ENCODE measurements around the gene SREBF1. TPM values are rescaled to one million over a fixed set of nuclear protein-coding genes. Genes with fewer than 3 reads are reported as not detected.

The SREBF1 gene
- total and polyA plus RNA-seq, 2 experiments from 2014 or later = 19.2 to 36.2 TPM

GRCh38 chr17:17800504-17801021 is 36.2 kb downstream of the SREBF1 start:
- no peak for TF ChIP-seq EZH2phosphoT487 (IDR thresholded peaks at IDR 0.05; ENCODE audit: insufficient read depth, low read depth)
- no peak for TF ChIP-seq EZH2 (IDR thresholded peaks at IDR 0.05; ENCODE audit: insufficient read depth, poor library complexity, severe bottlenecking)
- H3K4me2 ChIP-seq (ENCODE audit: unreplicated experiment) = no peak overlapping the region
- 95 to 96% methylated on average over 12 of the region's 12 CpGs for WGBS, 2 experiments (ENCODE audit: low coverage in 1 of 2, low lambda C conversion rate in 2 of 2, missing lambda C conversion rate in 2 of 2)
- no peak overlapping the region for H3K27ac ChIP-seq
- no peak for DNase-seq
- no peaks in the 10 kb centered on the region for H3K9me2 ChIP-seq (ENCODE audit: insufficient read depth)
- no peaks in the 10 kb centered on the region for H3K79me2 ChIP-seq (ENCODE audit: insufficient read depth)
- no peaks in the 10 kb centered on the region for H3K27me3 ChIP-seq (replicated peaks; ENCODE audit: insufficient read depth)
- no peak overlapping the region for H3K4me3 ChIP-seq
- no peaks in the 10 kb centered on the region for H3F3A ChIP-seq (ENCODE audit: insufficient read depth)
- no peaks in the 10 kb centered on the region for H3K36me3 ChIP-seq (ENCODE audit: low read depth)
- H3K9me3 ChIP-seq (ENCODE audit: low read depth) = no peaks in the 10 kb centered on the region
- in situ Hi-C loops (cut with MboI) = no loop called here
- no peaks in the 10 kb centered on the region for H3K4me1 ChIP-seq (ENCODE audit: insufficient read depth)
- no peak overlapping the region for H3K9ac ChIP-seq
- no peak overlapping the region for H2AFZ ChIP-seq
- H4K20me1 ChIP-seq (ENCODE audit: insufficient read depth) = no peaks in the 10 kb centered on the region

DNA sequence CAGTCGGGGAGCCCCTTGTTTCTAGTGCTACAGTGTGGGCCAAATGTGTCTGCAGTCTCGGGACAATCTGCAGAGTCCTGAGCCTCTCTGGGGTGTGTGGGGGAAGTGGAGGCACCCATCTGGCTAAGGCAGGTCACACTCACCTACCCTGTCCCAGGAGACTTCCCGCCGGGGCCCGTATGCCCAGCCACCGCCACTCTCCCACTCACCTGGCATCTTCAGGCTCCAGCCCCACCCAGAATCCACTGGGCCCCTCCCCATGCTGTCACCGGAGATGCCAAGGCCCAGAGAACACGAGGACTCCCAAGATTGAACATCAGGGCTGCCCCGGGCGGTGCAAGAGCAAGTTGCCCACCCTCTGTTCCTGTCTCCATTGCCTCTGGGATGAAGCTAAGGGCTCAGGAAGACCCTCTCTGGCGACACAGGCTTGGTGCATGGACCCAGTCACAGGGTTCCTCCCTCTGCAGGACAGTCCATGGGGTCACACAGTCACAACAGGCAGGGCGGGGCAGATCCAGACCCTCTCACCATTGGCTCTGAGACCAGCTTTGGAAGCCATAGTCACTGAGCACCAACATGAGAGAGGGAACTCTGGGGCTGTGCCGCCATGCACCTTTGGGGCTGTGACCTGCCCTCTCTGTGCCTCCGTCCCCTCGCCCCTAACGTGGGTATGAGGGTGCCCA is 38.1 kb downstream of the SREBF1 start:
- in situ Hi-C loops (cut with MboI) = no loop called here
- no peak for DNase-seq
- Histone ChIP-seq H3K36me3 (ENCODE audit: low read depth) (no peaks in the 10 kb centered on the region), H3K4me1 (ENCODE audit: insufficient read depth) (no peaks in the 10 kb centered on the region), H3K79me2 (ENCODE audit: insufficient read depth) (no peaks in the 10 kb centered on the region), H2AFZ (no peak overlapping the region), H3K4me3 (no peak overlapping the region), H3K9ac (no peak overlapping the region), H3K4me2 (ENCODE audit: unreplicated experiment) (no peak overlapping the region), H3K9me3 (ENCODE audit: low read depth) (no peaks in the 10 kb centered on the region), H3K27me3 (replicated peaks; ENCODE audit: insufficient read depth) (no peaks in the 10 kb centered on the region), H4K20me1 (ENCODE audit: insufficient read depth) (no peaks in the 10 kb centered on the region), H3K27ac (no peak overlapping the region), H3K9me2 (ENCODE audit: insufficient read depth) (no peaks in the 10 kb centered on the region), H3F3A (ENCODE audit: insufficient read depth) (no peaks in the 10 kb centered on the region)
- TF ChIP-seq EZH2phosphoT487 (IDR thresholded peaks at IDR 0.05; ENCODE audit: insufficient read depth, low read depth) (no peak), EZH2 (IDR thresholded peaks at IDR 0.05; ENCODE audit: insufficient read depth, poor library complexity, severe bottlenecking) (no peak)
- 84 to 85% methylated on average over 15 to 16 of the region's 16 CpGs for WGBS, 2 experiments (ENCODE audit: low coverage in 1 of 2, low lambda C conversion rate in 2 of 2, missing lambda C conversion rate in 2 of 2)

- no peak for DNase-seq
- Histone ChIP-seq H3K36me3 (ENCODE audit: low read depth) (no peaks in the 10 kb centered on the region), H3K4me3 (no peak overlapping the region), H2AFZ (no peak overlapping the region), H3K79me2 (ENCODE audit: insufficient read depth) (no peaks in the 10 kb centered on the region), H4K20me1 (ENCODE audit: insufficient read depth) (no peaks in the 10 kb centered on the region), H3K9ac (no peak overlapping the region), H3K9me2 (ENCODE audit: insufficient read depth) (no peaks in the 10 kb centered on the region), H3K9me3 (ENCODE audit: low read depth) (no peaks in the 10 kb centered on the region), H3F3A (ENCODE audit: insufficient read depth) (no peaks in the 10 kb centered on the region), H3K27me3 (replicated peaks; ENCODE audit: insufficient read depth) (no peaks in the 10 kb centered on the region), H3K4me1 (ENCODE audit: insufficient read depth) (no peaks in the 10 kb centered on the region), H3K27ac (no peak overlapping the region), H3K4me2 (ENCODE audit: unreplicated experiment) (no peak overlapping the region)
- TF ChIP-seq EZH2 (IDR thresholded peaks at IDR 0.05; ENCODE audit: insufficient read depth, poor library complexity, severe bottlenecking) (no peak), EZH2phosphoT487 (IDR thresholded peaks at IDR 0.05; ENCODE audit: insufficient read depth, low read depth) (no peak)
- in situ Hi-C loops (cut with MboI) = no loop called here
- WGBS, 2 experiments (ENCODE audit: low coverage in 1 of 2, low lambda C conversion rate in 2 of 2, missing lambda C conversion rate in 2 of 2) = 88 to 91% methylated on average over 25 of the region's 25 CpGs
Measured at GRCh38 chr17:17798010-17798556, 38.7 kb downstream of the SREBF1 start.

DNA sequence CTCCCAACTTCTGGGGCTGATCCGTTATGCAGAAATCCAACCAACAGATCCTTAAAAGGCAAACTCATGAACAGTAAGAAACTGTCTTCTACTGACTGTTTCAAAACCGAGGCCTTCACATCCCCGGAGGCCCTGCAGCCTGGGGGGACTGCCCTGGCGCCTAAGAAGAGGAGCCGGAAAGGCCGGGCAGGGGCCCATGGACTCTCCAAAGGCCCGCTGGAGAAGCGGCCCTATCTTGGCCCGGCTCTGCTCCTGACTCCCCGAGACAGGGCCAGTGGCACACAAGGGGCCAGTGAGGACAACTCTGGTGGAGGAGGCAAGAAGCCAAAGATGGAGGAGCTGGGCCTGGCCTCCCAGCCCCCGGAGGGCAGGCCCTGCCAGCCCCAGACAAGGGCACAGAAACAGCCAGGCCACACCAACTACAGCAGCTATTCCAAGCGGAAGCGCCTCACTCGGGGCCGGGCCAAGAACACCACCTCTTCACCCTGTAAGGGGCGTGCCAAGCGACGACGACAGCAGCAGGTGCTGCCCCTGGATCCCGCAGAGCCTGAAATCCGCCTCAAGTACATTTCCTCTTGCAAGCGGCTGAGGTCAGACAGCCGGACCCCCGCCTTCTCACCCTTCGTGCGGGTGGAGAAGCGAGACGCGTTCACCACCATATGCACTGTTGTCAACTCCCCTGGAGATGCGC is 39.5 kb downstream of the SREBF1 start:
- Histone ChIP-seq H3K9me3 (ENCODE audit: low read depth) (no peaks in the 10 kb centered on the region), H3K9me2 (ENCODE audit: insufficient read depth) (no peaks in the 10 kb centered on the region), H3K27me3 (replicated peaks; ENCODE audit: insufficient read depth) (no peaks in the 10 kb centered on the region), H3K9ac (no peak overlapping the region), H3K4me1 (ENCODE audit: insufficient read depth) (no peaks in the 10 kb centered on the region), H3K4me2 (ENCODE audit: unreplicated experiment) (no peak overlapping the region), H3F3A (ENCODE audit: insufficient read depth) (no peaks in the 10 kb centered on the region), H3K4me3 (no peak overlapping the region), H3K79me2 (ENCODE audit: insufficient read depth) (no peaks in the 10 kb centered on the region), H3K27ac (no peak overlapping the region), H4K20me1 (ENCODE audit: insufficient read depth) (no peaks in the 10 kb centered on the region), H2AFZ (no peak overlapping the region), H3K36me3 (ENCODE audit: low read depth) (no peaks in the 10 kb centered on the region)
- no peak for DNase-seq
- in situ Hi-C loops (cut with MboI) = no loop called here
- no peak for TF ChIP-seq EZH2phosphoT487 (IDR thresholded peaks at IDR 0.05; ENCODE audit: insufficient read depth, low read depth)
- no peak for TF ChIP-seq EZH2 (IDR thresholded peaks at IDR 0.05; ENCODE audit: insufficient read depth, poor library complexity, severe bottlenecking)
- WGBS, 2 experiments (ENCODE audit: low coverage in 1 of 2, low lambda C conversion rate in 2 of 2, missing lambda C conversion rate in 2 of 2) = 91 to 92% methylated on average over 30 of the region's 30 CpGs

All from GM23248 (cell line).